OCI-LY7 (cell line): ENCODE measurements around the gene DYNLT2. TPM values are rescaled to one million over a fixed set of nuclear protein-coding genes. Genes with fewer than 3 reads are reported as not detected.
"Not testable (repeated sequence)": the region's sequence is repeated elsewhere in the genome, so short reads cannot be mapped to it uniquely, and the experiment has no call there.

Source experiments
- BruUV-seq: library from RNA; stranded (reverse); fragments of 400-500 nt; replicated peaks from 2 replicates; lab custom pipeline; 2021; lab: Mats Ljungman, UMichigan
- CTCF ChIA-PET: fragments of 300-600 bp; sonication (Branson Sonifier 250); formaldehyde crosslinking; loops from one replicate; lab custom pipeline; 2022; ENCODE audit warnings: antibody characterized with exemption; ENCODE audit not compliant: unreplicated experiment; lab: Charles Lee
- POLR2A ChIA-PET: fragments of 300-600 bp; sonication (Branson Sonifier 250); formaldehyde crosslinking; loops from one replicate; lab custom pipeline; 2022; ENCODE audit warnings: antibody characterized with exemption; lab: Charles Lee
- DNase-seq: peaks from one replicate; pipeline ENCODE4 v3.0.0-alpha.2; 2015; ENCODE audit warnings: low spot score
- H2AFZ ChIP-seq: fragments of 200-600 bp; sonication (generic), shearing (Covaris generic); 2 replicates; pipeline ENCODE4 v1.6.1; 2014; ENCODE audit warnings: mild to moderate bottlenecking, antibody characterized with exemption, low read length, moderate library complexity
- H3K27ac ChIP-seq: fragments of 200-600 bp; sonication (generic); 2 replicates; pipeline ENCODE4 v1.5.1; 2014; ENCODE audit warnings: mixed run types, low read depth, mild to moderate bottlenecking, moderate library complexity, low read length, inconsistent platforms; ENCODE audit not compliant: poor library complexity, severe bottlenecking
- H3K36me3 ChIP-seq: fragments of 200-600 bp; sonication (generic); 2 replicates; pipeline ENCODE4 v1.6.1; 2014; ENCODE audit warnings: mild to moderate bottlenecking, antibody characterized with exemption, low read length, moderate library complexity, mixed read lengths; ENCODE audit not compliant: insufficient read depth
- H3K4me1 ChIP-seq: fragments of 200-600 bp; sonication (generic); 2 replicates; pipeline ENCODE4 v1.5.1; 2014; ENCODE audit warnings: mild to moderate bottlenecking, low read length; ENCODE audit not compliant: insufficient read depth, poor library complexity, severe bottlenecking
- H3K4me2 ChIP-seq: fragments of 200-600 bp; sonication (generic); 2 replicates; pipeline ENCODE4 v1.6.1; 2014; ENCODE audit warnings: mild to moderate bottlenecking, low read length
- H3K4me3 ChIP-seq: fragments of 200-600 bp; sonication (generic); 2 replicates; pipeline ENCODE4 v1.5.1; 2014; ENCODE audit warnings: mild to moderate bottlenecking, low read depth, low read length; ENCODE audit not compliant: poor library complexity, severe bottlenecking
- H3K79me2 ChIP-seq: fragments of 200-600 bp; sonication (generic); 2 replicates; pipeline ENCODE4 v1.6.1; 2016; ENCODE audit warnings: low read depth, mild to moderate bottlenecking, low read length, moderate library complexity, mixed read lengths; ENCODE audit not compliant: insufficient read depth
- H3K9me2 ChIP-seq: fragments of 200-600 bp; sonication (generic); 2 replicates; pipeline ENCODE4 v1.6.1; 2016; ENCODE audit warnings: mild to moderate bottlenecking, low read length, mixed read lengths; ENCODE audit not compliant: insufficient read depth
- H3K9me3 ChIP-seq: fragments of 200-600 bp; sonication (generic); 2 replicates; pipeline ENCODE4 v1.6.1; 2014; ENCODE audit warnings: mild to moderate bottlenecking, mixed run types, low read length, mixed read lengths
- H4K20me1 ChIP-seq: fragments of 200-600 bp; sonication (generic); 2 replicates; pipeline ENCODE4 v1.6.1; 2014; ENCODE audit warnings: mild to moderate bottlenecking, antibody characterized with exemption, low read length, moderate library complexity, mixed read lengths; ENCODE audit not compliant: insufficient read depth
- EZH2phosphoT487 ChIP-seq: fragments of 200-600 bp; sonication (generic); IDR thresholded peaks from 2 replicates; pipeline ENCODE4 v1.6.1; 2018; ENCODE audit warnings: low read depth, borderline replicate concordance, mild to moderate bottlenecking, mixed run types, antibody characterized with exemption, low read length, moderate library complexity, mixed read lengths
- intact Hi-C: fragments of 100-400 bp; cut with micrococcal nuclease; formaldehyde crosslinking; loops from one replicate; pipeline ENCODE4 v1.10.0; 2022; ENCODE audit not compliant: unreplicated experiment
- total RNA-seq, 2 experiments: library from RNA; depleted of rRNA in 1 of 2; stranded (reverse); fragments of >200 nt in 1 of 2; shearing (Covaris generic) in 1 of 2; gene quantifications; 2 replicates each; pipeline ENCODE4 v1.2.3, GENCODE V29; 2014 to 2022
- TF ChIP-seq, protein P1 (sequence below): fragments of 200-600 bp; sonication (generic); conservative IDR thresholded peaks from 2 replicates; pipeline ENCODE4 v1.5.1; 2014; ENCODE audit warnings: mild to moderate bottlenecking, antibody characterized with exemption, low read length, moderate library complexity, mixed read lengths

DYNLT2 gene
- total RNA-seq, 2 experiments from 2014 or later: 6.4 to 7.7 TPM

- peaks cover 67% of the 10 kb centered on the region for H3K79me2 ChIP-seq
- peaks cover 46% of the 10 kb centered on the region for H3K4me1 ChIP-seq
- peak overlapping the region; percentile 65 for H2AFZ ChIP-seq
- H3K9me2 ChIP-seq: no peaks in the 10 kb centered on the region
- intact Hi-C loops: loop anchor here (5.0 kb wide), 1 partner anchor 851 kb away; the partner anchor contains the start of genes PSMB1 and TBP
- H3K4me3 ChIP-seq: peak overlapping the region; percentile 90
- peak overlapping the region; percentile 63 for H3K27ac ChIP-seq
- H3K9me3 ChIP-seq: no peaks in the 10 kb centered on the region
- peaks cover 62% of the 10 kb centered on the region for H3K36me3 ChIP-seq
- peak overlapping the region; percentile 92 for H3K4me2 ChIP-seq
- no peak for TF ChIP-seq EZH2phosphoT487
- TF ChIP-seq, protein P1, sequence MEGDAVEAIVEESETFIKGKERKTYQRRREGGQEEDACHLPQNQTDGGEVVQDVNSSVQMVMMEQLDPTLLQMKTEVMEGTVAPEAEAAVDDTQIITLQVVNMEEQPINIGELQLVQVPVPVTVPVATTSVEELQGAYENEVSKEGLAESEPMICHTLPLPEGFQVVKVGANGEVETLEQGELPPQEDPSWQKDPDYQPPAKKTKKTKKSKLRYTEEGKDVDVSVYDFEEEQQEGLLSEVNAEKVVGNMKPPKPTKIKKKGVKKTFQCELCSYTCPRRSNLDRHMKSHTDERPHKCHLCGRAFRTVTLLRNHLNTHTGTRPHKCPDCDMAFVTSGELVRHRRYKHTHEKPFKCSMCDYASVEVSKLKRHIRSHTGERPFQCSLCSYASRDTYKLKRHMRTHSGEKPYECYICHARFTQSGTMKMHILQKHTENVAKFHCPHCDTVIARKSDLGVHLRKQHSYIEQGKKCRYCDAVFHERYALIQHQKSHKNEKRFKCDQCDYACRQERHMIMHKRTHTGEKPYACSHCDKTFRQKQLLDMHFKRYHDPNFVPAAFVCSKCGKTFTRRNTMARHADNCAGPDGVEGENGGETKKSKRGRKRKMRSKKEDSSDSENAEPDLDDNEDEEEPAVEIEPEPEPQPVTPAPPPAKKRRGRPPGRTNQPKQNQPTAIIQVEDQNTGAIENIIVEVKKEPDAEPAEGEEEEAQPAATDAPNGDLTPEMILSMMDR: no peak
- CTCF ChIA-PET: interaction anchor here (0.5 kb wide), 1 partner anchor 117 kb away, joined by 4 read pairs; no protein-coding TSS in a partner anchor
- peaks cover 36% of the 10 kb centered on the region for H4K20me1 ChIP-seq
- POLR2A ChIA-PET: interaction anchor here (0.9 to 1.9 kb wide), 4 partner anchors 10 to 88 kb away, joined by 3 to 12 read pairs (median 4); no protein-coding TSS in a partner anchor
- peak; percentile 51 for DNase-seq
- TSS peak; percentile 75 for BruUV-seq
These were observed 49.9 kb downstream of the DYNLT2 start for GRCh38 chr6:169701311-169701953.

GRCh38 chr6:169700296-169700695 lies 51.1 kb downstream of the DYNLT2 start:
- Histone ChIP-seq H4K20me1 (peaks cover 29% of the 10 kb centered on the region), H3K4me2 (peak overlapping the region; percentile 92), H3K4me3 (peak overlapping the region; percentile 90), H3K79me2 (peaks cover 56% of the 10 kb centered on the region), H3K27ac (no peak overlapping the region), H3K9me3 (peaks cover 9% of the 10 kb centered on the region; the same call in 1 of the 2 replicates), H3K4me1 (peaks cover 34% of the 10 kb centered on the region), H3K36me3 (peaks cover 62% of the 10 kb centered on the region), H2AFZ (no peak overlapping the region), H3K9me2 (no peaks in the 10 kb centered on the region)
- no TSS peak for BruUV-seq
- intact Hi-C loops: loop anchor here (5.0 kb wide), 1 partner anchor 852 kb away; the partner anchor contains the start of genes PSMB1 and TBP
- DNase-seq: no peak
- TF ChIP-seq, protein P1: no peak
- TF ChIP-seq EZH2phosphoT487: no peak
- POLR2A ChIA-PET: interaction anchor here (1.0 kb wide), 1 partner anchor 89 kb away, joined by 3 read pairs; no protein-coding TSS in a partner anchor
- CTCF ChIA-PET: no interaction called here

DNA sequence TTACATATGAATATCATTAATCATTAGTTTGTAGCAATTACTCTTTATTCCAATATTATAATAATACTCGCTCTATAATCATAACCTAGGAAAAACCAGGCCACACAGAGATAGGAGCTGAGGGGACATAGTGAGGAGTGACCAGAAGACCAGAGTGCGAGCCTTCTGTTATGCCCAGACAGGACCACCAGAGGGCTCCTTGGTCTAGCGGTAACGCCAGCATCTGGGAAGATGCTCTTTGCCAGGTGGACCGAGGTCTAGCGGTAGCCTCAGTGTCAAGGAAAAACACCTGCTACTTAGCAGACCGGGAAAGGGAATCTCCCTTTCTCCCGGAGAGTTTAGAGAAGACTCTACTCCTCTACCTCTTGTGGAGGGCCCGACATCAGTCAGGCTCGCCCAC lies 54.3 kb downstream of the DYNLT2 start:
- H2AFZ ChIP-seq, H3K9me2 ChIP-seq, intact Hi-C loops, BruUV-seq, CTCF ChIA-PET, H3K9me3 ChIP-seq, POLR2A ChIA-PET, H3K4me3 ChIP-seq, H3K4me2 ChIP-seq, DNase-seq, H3K27ac ChIP-seq, H3K4me1 ChIP-seq: not testable (repeated sequence)
- TF ChIP-seq, protein P1: peak; percentile 48; the same call in 1 of the 2 replicates
- Histone ChIP-seq H4K20me1 (peaks cover 10% of the 10 kb centered on the region; the same call in 1 of the 2 replicates), H3K79me2 (peaks cover 31% of the 10 kb centered on the region), H3K36me3 (peaks cover 62% of the 10 kb centered on the region)
